NCI-H187 (cell line): ENCODE data around the gene SLC9A7.
"Not testable (repeated sequence)": the region's sequence is repeated elsewhere in the genome, so short reads cannot be mapped to it uniquely, and the experiment has no call there.

Experiments used
- DNase-seq, 2 experiments: peaks; one replicate each; lab custom pipeline; 2025; lab: John Stamatoyannopoulos, UW

SLC9A7 gene

GRCh38 chrX:46754036-46754435 is 4.9 kb downstream of the SLC9A7 start:
- DNase-seq, result no peak

GRCh38 chrX:46750889-46751288 is 8.0 kb downstream of the SLC9A7 start:
- no peak for DNase-seq

GRCh38 chrX:46744009-46744408 is 14.9 kb downstream of the SLC9A7 start:
- DNase-seq, result no peak

- no peak for DNase-seq
These were observed 15.9 kb downstream of the SLC9A7 start for GRCh38 chrX:46743046-46743445.

GRCh38 chrX:46739736-46740135 is 19.2 kb downstream of the SLC9A7 start:
- DNase-seq, result no peak

GRCh38 chrX:46737462-46737861 is 21.5 kb downstream of the SLC9A7 start:
- DNase-seq, result no peak

GRCh38 chrX:46737041-46737440 is 21.9 kb downstream of the SLC9A7 start:
- DNase-seq, result no peak

- DNase-seq, result no peak
These were observed 23.3 kb downstream of the SLC9A7 start for GRCh38 chrX:46735622-46736021.

GRCh38 chrX:46733226-46733625 is 25.7 kb downstream of the SLC9A7 start:
- DNase-seq, result no peak

- no peak for DNase-seq
These were observed 28.2 kb downstream of the SLC9A7 start for GRCh38 chrX:46730765-46731164.

- no peak for DNase-seq
These were observed 31.5 kb downstream of the SLC9A7 start for GRCh38 chrX:46727441-46727840.

GRCh38 chrX:46723569-46723927 is 35.4 kb downstream of the SLC9A7 start:
- not testable (repeated sequence) for DNase-seq

GRCh38 chrX:46722742-46723568 is 36.0 kb downstream of the SLC9A7 start:
- no peak for DNase-seq

- no peak for DNase-seq
These were observed 42.1 kb downstream of the SLC9A7 start for GRCh38 chrX:46716796-46717195.

- DNase-seq, result no peak
These were observed 42.9 kb downstream of the SLC9A7 start for GRCh38 chrX:46715997-46716396.

GRCh38 chrX:46715530-46715929 is 43.4 kb downstream of the SLC9A7 start:
- no peak for DNase-seq

- no peak for DNase-seq
These were observed 45.0 kb downstream of the SLC9A7 start for GRCh38 chrX:46713672-46714490.

- DNase-seq, result no peak
These were observed 46.2 kb downstream of the SLC9A7 start for GRCh38 chrX:46712764-46713163.

GRCh38 chrX:46710927-46711623 is 47.8 kb downstream of the SLC9A7 start:
- no peak for DNase-seq

- no peak for DNase-seq
These were observed 48.5 kb downstream of the SLC9A7 start for GRCh38 chrX:46710425-46710824.

GRCh38 chrX:46707274-46707965 is 51.5 kb downstream of the SLC9A7 start:
- DNase-seq, result no peak

GRCh38 chrX:46704767-46705386 is 54.0 kb downstream of the SLC9A7 start:
- DNase-seq, result no peak
